OCI-LY7 (cell line): ENCODE measurements around the gene JOSD2.

Experiments
- CTCF ChIP-seq: fragments of 200-600 bp; sonication (generic); conservative IDR thresholded peaks from 2 replicates; pipeline ENCODE4 v1.5.1; 2014; ENCODE audit warnings: mild to moderate bottlenecking, antibody characterized with exemption, low read length, moderate library complexity, mixed read lengths
- EZH2phosphoT487 ChIP-seq: fragments of 200-600 bp; sonication (generic); IDR thresholded peaks from 2 replicates; pipeline ENCODE4 v1.6.1; 2018; ENCODE audit warnings: low read depth, borderline replicate concordance, mild to moderate bottlenecking, mixed run types, antibody characterized with exemption, low read length, moderate library complexity, mixed read lengths

DNA sequence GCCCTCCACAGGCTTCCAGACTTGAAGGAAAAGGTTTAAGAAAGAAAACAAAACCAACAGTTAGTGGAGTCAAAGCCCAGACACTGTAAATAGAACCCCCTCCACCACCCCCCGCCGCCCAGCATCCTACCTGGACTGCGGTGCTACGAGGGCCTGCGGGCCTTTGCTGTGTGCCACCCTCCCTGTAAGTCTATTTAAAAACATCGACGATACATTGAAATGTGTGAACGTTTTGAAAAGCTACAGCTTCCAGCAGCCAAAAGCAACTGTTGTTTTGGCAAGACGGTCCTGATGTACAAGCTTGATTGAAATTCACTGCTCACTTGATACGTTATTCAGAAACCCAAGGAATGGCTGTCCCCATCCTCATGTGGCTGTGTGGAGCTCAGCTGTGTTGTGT lies 28.1 kb downstream of the JOSD2 start:
- TF ChIP-seq CTCF = no peak
- TF ChIP-seq EZH2phosphoT487 = no peak
